LoVo (cell line): Measurements from ENCODE around the gene ATP6V0C.

Experiments used
- DNase-seq: peaks from one replicate; pipeline ENCODE4 v3.0.0-alpha.2; 2016; ENCODE audit warnings: low spot score

The ATP6V0C gene

GRCh38 chr16:2513405-2514332 lies at the start of gene ATP6V0C:
ATP6V0C (plus strand) TSS chr16:2513952; CDS start chr16:2514104, 152 bp downstream.
- DNase-seq = peak; percentile 92

GRCh38 chr16:2464333-2464732 lies 49.4 kb upstream of the ATP6V0C start:
- DNase-seq = no peak

GRCh38 chr16:2465653-2466415 lies 47.9 kb upstream of the ATP6V0C start:
- no peak for DNase-seq

- DNase-seq = no peak
Measured at GRCh38 chr16:2466667-2467527, 46.9 kb upstream of the ATP6V0C start.

- peak; percentile 73 for DNase-seq
Measured at GRCh38 chr16:2467528-2468232, 46.1 kb upstream of the ATP6V0C start.

- DNase-seq = no peak
Measured at GRCh38 chr16:2468233-2468724, 45.5 kb upstream of the ATP6V0C start.

GRCh38 chr16:2468725-2469398 lies 44.9 kb upstream of the ATP6V0C start:
- DNase-seq = no peak

- no peak for DNase-seq
Measured at GRCh38 chr16:2469399-2470233, 44.1 kb upstream of the ATP6V0C start.

GRCh38 chr16:2470234-2470601 lies 43.5 kb upstream of the ATP6V0C start:
- DNase-seq = no peak

- DNase-seq = no peak
Measured at GRCh38 chr16:2470603-2471015, 43.1 kb upstream of the ATP6V0C start.

GRCh38 chr16:2471016-2471652 lies 42.6 kb upstream of the ATP6V0C start, which contains the start of gene NTN3:
NTN3 (plus strand) TSS chr16:2471297; CDS start chr16:2471702, 405 bp downstream.
- no peak for DNase-seq

GRCh38 chr16:2471653-2472487 lies 41.9 kb upstream of the ATP6V0C start:
- no peak for DNase-seq

- DNase-seq = no peak
Measured at GRCh38 chr16:2472488-2472864, 41.3 kb upstream of the ATP6V0C start.

- no peak for DNase-seq
Measured at GRCh38 chr16:2472885-2473445, 40.8 kb upstream of the ATP6V0C start.

GRCh38 chr16:2473446-2473926 lies 40.3 kb upstream of the ATP6V0C start:
- no peak for DNase-seq

GRCh38 chr16:2473999-2474876 lies 39.5 kb upstream of the ATP6V0C start:
- peak; percentile 70 for DNase-seq
